Glomerular visceral epithelial cell (primary cell): ENCODE measurements around the gene OR1I1.

ENCODE experiments used
- DNase-seq: peaks from one replicate; pipeline ENCODE4 v3.0.0-alpha.2; 2016; ENCODE audit errors: extremely low spot score

The OR1I1 gene

GRCh38 chr19:15118248-15118647, 36.2 kb downstream of the OR1I1 start:
- DNase-seq = no peak

- no peak for DNase-seq
These were observed 36.9 kb downstream of the OR1I1 start for GRCh38 chr19:15118789-15119494.

- no peak for DNase-seq
These were observed 38.4 kb downstream of the OR1I1 start for GRCh38 chr19:15120135-15121026.

- DNase-seq = no peak
These were observed 40.5 kb downstream of the OR1I1 start for GRCh38 chr19:15122331-15123030.

- no peak for DNase-seq
These were observed 41.2 kb downstream of the OR1I1 start for GRCh38 chr19:15123031-15123890.

- DNase-seq = no peak
These were observed 41.9 kb downstream of the OR1I1 start for GRCh38 chr19:15123900-15124299.

- no peak for DNase-seq
These were observed 42.7 kb downstream of the OR1I1 start for GRCh38 chr19:15124572-15125231.

GRCh38 chr19:15125232-15126067, 43.4 kb downstream of the OR1I1 start:
- DNase-seq = peak; percentile 99

GRCh38 chr19:15126131-15126910, 44.3 kb downstream of the OR1I1 start:
- no peak for DNase-seq

GRCh38 chr19:15128162-15128770, 46.3 kb downstream of the OR1I1 start:
- no peak for DNase-seq

GRCh38 chr19:15129856-15130585, 48.0 kb downstream of the OR1I1 start:
- DNase-seq = peak; percentile 49

GRCh38 chr19:15136234-15136954, 54.4 kb downstream of the OR1I1 start:
- no peak for DNase-seq

GRCh38 chr19:15137777-15138176, 55.8 kb downstream of the OR1I1 start:
- no peak for DNase-seq

GRCh38 chr19:15138427-15138826, 56.4 kb downstream of the OR1I1 start:
- DNase-seq = no peak

- no peak for DNase-seq
These were observed 59.1 kb downstream of the OR1I1 start for GRCh38 chr19:15141143-15141542.

GRCh38 chr19:15142313-15142712, 60.3 kb downstream of the OR1I1 start:
- DNase-seq = no peak
